Measurements from ENCODE around the gene PGGT1B.

DNA sequence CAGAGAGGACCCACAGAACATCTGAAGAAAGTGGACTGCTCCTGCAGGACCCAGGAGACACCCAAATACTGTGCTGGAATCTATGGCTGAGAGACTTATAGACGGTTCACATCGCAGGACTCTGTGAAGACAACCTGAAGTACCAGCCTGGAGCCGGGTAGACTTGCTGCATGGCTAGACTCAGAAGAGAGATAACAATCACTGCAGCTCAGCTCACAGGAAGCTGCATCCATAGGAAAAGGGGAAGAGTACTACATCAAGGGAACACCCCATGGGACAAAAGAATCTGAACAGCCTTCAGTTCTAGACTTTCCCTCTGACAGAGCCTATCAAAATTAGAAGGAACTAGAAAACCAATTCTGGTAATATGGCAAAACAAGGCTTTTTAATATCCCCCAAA is 66.5 kb downstream of the PGGT1B start:
- TF ChIP-seq, protein P1, sequence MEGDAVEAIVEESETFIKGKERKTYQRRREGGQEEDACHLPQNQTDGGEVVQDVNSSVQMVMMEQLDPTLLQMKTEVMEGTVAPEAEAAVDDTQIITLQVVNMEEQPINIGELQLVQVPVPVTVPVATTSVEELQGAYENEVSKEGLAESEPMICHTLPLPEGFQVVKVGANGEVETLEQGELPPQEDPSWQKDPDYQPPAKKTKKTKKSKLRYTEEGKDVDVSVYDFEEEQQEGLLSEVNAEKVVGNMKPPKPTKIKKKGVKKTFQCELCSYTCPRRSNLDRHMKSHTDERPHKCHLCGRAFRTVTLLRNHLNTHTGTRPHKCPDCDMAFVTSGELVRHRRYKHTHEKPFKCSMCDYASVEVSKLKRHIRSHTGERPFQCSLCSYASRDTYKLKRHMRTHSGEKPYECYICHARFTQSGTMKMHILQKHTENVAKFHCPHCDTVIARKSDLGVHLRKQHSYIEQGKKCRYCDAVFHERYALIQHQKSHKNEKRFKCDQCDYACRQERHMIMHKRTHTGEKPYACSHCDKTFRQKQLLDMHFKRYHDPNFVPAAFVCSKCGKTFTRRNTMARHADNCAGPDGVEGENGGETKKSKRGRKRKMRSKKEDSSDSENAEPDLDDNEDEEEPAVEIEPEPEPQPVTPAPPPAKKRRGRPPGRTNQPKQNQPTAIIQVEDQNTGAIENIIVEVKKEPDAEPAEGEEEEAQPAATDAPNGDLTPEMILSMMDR (IDR thresholded peaks at IDR 0.05): no peak
- no peak for TF ChIP-seq POLR2A (IDR thresholded peaks at IDR 0.05)

Measured in uterus (tissue), 2 donors.